AG04449 (cell line): ENCODE measurements around the gene RIPK3.
A peak's percentile ranks its signal among the peaks of the same experiment; 100 is the strongest.

Source experiments
- CTCF ChIA-PET: fragments of 350-600 bp; formaldehyde crosslinking; extraction: SDS; loops from one replicate; lab custom pipeline; 2021; ENCODE audit warnings: antibody characterized with exemption; lab: Yijun Ruan, JAX
- POLR2A ChIA-PET: fragments of 400-600, 350-600 bp; formaldehyde crosslinking; extraction: SDS; loops from one replicate; lab custom pipeline; 2020; ENCODE audit warnings: antibody characterized with exemption, inconsistent platforms; lab: Yijun Ruan, JAX
- DNase-seq: peaks from one replicate; pipeline ENCODE4 v3.0.0-alpha.2; 2010; ENCODE audit warnings: low read depth, low spot score
- H3K4me3 ChIP-seq: 2 replicates; pipeline ENCODE4 v1.5.1; 2011; ENCODE audit warnings: low read depth, mild to moderate bottlenecking, control low read depth, low read length
- CTCF ChIP-seq: IDR thresholded peaks from one replicate; pipeline ENCODE4 v1.5.1; 2011; ENCODE audit warnings: mild to moderate bottlenecking, moderate library complexity, low read length, control low read depth, inconsistent platforms; ENCODE audit not compliant: insufficient read depth; ENCODE audit errors: missing control alignments

Gene RIPK3

GRCh38 chr14:24313913-24314312 lies 25.9 kb downstream of the RIPK3 start:
- CTCF ChIA-PET = interaction anchor here (18.8 to 37.5 kb wide), 3 partner anchors 9 to 119 kb away, joined by 380 to 688 read pairs (median 688); partner anchors contain the start of genes ADCY4, CBLN3, CIDEB and DHRS1
- POLR2A ChIA-PET = interaction anchor here (1.0 kb wide), 1 partner anchor 72 kb away, joined by 3 read pairs; the partner anchor contains the start of gene TINF2

DNA sequence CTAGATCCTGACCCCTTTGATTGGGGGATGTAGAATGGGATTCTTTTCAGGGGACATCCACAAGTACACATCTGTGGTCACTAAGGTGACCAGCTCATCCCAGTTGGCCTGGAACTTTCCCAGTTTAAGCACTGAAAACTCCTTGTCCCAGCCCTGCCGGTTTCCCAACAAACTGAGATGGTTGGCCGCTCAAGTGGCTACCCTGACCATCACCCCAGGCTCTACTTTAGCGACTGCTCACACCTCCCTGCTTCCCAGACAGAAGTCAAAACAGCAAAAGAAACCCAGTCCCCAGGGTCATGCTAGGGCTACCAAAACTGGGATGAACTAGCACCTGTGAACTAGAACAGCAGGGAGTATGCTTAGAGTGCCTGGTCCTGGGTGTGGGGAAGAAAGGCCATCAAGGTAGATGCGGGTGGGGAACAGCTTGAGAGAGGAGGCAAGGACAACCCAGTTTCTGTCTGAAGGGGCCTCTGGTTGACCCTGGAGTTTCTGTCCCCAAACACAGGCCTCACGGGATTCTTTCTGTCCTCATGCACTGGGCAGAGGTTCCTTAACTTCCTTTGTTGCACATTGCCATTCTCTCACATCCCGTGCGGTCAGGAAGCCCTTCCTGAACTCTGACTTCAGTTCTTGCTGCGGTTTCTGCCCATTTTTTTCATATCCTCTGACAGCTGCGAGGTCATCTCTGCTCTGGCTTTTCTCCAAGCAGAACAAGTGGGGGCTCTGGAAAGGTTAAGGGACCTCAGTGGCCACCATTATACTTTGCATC lies 26.9 kb downstream of the RIPK3 start:
- POLR2A ChIA-PET = interaction anchor here (1.0 kb wide), 1 partner anchor 71 kb away, joined by 3 read pairs; the partner anchor contains the start of gene TINF2
- TF ChIP-seq CTCF = no peak
- H3K4me3 ChIP-seq = no peak overlapping the region
- no peak for DNase-seq
- CTCF ChIA-PET = interaction anchor here (8.7 to 37.5 kb wide), 4 partner anchors 8 to 120 kb away, joined by 118 to 688 read pairs (median 534); partner anchors contain the start of genes ADCY4, CBLN3, CIDEB and DHRS1

More at GRCh38 chr14:24313913-24314312, 25.9 kb downstream of the RIPK3 start:
- DNase-seq = no peak
- no peak overlapping the region for H3K4me3 ChIP-seq
- TF ChIP-seq CTCF = no peak

- DNase-seq = no peak
- H3K4me3 ChIP-seq = no peak overlapping the region
- CTCF ChIA-PET = interaction anchor here (8.7 to 37.5 kb wide), 4 partner anchors 8 to 121 kb away, joined by 118 to 688 read pairs (median 534); partner anchors contain the start of genes ADCY4, CBLN3, CIDEB and DHRS1
- no peak for TF ChIP-seq CTCF
- POLR2A ChIA-PET = interaction anchor here (1.1 kb wide), 1 partner anchor 118 kb away, joined by 4 read pairs; no protein-coding TSS in a partner anchor
Measured at GRCh38 chr14:24311837-24312615, 27.8 kb downstream of the RIPK3 start.

- DNase-seq = no peak
- ChIA-PET POLR2A (interaction anchor here (1.1 kb wide), 1 partner anchor 119 kb away, joined by 4 read pairs; no protein-coding TSS in a partner anchor), CTCF (interaction anchor here (0.7 to 37.5 kb wide), 12 partner anchors 6 to 175 kb away, joined by 3 to 688 read pairs (median 4); partner anchors contain the start of genes ADCY4, CBLN3, CIDEB and DHRS1)
- TF ChIP-seq CTCF = peak; percentile 48
- H3K4me3 ChIP-seq = peak within 1 kb of the TSS; percentile 33
Measured at GRCh38 chr14:24310646-24311604, 28.9 kb downstream of the RIPK3 start, which contains the start of gene LTB4R. Gene LTB4R, plus strand, starts transcription at chr14:24311502. Its CDS starts 4,150 bp downstream, at chr14:24315652.

DNA sequence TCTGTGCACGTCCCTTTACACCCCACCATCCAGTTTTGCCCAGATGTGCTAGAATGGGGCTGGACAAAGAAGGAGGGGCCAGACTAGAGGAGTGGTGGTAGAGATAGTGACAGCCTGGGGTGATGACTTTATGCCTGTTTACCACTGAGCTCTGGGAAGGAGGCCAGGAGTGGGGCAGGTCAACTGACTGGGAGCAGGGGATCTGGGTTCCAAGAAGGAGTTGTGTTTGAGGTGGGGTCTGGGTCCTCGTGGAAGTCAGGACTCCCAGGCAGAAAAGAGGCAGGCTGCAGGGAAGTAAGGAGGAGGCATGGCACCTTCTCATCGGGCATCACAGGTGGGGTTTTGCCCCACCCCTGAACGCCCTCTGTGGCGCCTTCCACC lies 29.5 kb downstream of the RIPK3 start:
- no peak for TF ChIP-seq CTCF
- DNase-seq = no peak
- no peak overlapping the region; the same call in 1 of the 2 replicates for H3K4me3 ChIP-seq
- ChIA-PET POLR2A (no interaction called here), CTCF (interaction anchor here (0.7 to 37.5 kb wide), 13 partner anchors 6 to 174 kb away, joined by 3 to 688 read pairs (median 3); partner anchors contain the start of genes ADCY4, CBLN3, CIDEB and DHRS1)
